ENCODE data around the gene RALGPS2.
"Not testable (repeated sequence)": the region's sequence is repeated elsewhere in the genome, so short reads cannot be mapped to it uniquely, and the experiment has no call there.

The RALGPS2 gene

GRCh38 chr1:178784131-178784536 lies 59.1 kb downstream of the RALGPS2 start:
- no peak for DNase-seq

GRCh38 chr1:178792394-178792793 lies 67.3 kb downstream of the RALGPS2 start:
- DNase-seq = no peak

DNA sequence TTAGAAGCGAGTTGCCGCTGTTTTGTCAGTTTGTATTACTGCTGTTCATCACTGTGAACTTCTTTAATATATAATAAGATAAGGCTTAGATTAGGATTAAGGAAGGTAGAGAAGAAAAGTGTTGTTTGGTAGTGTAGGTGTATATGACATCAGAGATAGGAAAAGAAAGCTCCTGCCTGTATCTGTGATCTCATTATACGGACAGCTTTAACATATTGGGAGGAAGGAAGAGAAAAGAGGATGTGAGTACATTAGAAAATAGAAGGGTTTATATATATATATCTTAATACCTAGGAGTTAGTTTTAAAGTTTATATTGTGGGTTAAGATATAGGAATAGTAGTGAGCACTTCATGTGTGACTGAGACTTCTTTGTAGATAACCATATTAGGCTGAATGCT lies 71.0 kb downstream of the RALGPS2 start:
- no peak for DNase-seq

DNA sequence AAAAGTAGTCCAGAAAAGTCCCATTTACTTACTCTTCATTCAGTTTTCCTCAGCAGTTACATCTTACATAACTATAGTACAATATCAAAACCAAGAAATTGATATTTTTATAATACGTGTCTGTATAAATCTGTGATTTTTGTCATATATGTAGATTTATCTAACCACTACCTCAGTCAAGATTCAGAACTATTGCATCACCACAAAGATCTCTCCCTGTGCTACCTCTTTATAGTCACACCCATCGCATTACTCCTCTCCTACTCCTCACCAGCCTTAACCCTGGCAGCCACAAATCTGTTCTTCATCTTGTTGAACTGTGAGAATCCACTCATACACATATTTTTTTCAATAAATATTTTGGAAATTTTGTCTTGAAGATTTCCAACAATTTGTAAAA lies 72.5 kb downstream of the RALGPS2 start:
- DNase-seq = no peak

DNA sequence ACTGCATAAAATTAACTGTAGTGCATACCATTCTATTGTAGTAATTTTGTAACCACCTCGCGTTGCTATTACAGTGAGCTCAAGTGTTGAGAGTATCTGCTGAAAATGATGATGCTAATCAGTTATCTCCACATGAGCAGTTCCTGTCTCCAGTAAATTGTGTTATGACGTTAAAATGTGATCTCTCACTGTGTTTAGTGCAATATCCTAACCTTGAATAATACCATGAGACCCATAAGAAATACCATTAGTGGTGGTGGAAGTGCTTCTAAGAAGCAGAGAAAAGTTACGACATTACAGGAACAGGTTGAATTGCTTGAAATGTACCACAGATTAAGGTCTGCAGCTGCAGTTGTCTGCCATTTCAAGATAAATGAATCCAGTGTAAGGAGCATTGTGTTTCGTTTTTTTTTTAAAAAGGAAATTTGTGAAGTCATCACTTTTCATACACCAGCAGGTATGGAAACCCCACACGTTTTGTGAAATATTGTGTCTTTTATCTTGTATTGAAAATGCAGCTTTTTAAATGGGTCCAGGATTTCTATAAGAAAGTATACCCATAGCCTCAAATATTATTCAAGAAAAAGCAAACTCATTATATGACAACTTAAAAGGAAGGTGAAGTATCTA lies 73.3 kb downstream of the RALGPS2 start:
- DNase-seq = no peak

GRCh38 chr1:178802873-178803272 lies 77.8 kb downstream of the RALGPS2 start:
- no peak for DNase-seq

DNA sequence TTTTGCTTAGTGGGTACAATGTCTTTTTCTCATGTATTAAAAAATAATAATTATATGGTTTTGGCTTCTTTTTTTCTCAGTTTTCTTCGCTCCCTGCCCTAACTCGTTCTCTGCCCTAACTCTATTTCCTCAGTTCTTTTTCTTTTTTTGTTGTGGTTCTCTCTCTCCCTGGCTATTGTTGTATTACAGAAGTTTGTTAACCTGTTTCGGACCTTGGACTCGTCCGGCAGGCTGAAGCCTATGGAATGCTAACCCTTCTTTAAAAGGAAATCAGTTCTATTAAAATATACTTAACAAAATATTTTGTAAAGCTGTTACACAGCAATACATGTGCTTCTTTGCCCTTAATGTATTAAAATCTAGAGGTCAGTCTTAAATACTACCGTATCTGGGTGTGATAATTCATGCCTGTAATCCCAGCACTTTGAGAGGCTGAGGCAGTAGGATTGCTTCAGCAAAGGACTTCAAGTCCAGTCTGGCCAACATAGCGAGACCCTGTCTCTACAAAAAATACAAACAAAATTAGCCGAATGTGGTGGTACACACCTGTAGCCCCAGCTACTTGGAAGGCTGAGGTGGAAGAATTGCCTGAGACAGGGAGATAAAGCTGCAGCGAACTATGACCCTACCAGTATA lies 81.7 kb downstream of the RALGPS2 start:
- DNase-seq = no peak

DNA sequence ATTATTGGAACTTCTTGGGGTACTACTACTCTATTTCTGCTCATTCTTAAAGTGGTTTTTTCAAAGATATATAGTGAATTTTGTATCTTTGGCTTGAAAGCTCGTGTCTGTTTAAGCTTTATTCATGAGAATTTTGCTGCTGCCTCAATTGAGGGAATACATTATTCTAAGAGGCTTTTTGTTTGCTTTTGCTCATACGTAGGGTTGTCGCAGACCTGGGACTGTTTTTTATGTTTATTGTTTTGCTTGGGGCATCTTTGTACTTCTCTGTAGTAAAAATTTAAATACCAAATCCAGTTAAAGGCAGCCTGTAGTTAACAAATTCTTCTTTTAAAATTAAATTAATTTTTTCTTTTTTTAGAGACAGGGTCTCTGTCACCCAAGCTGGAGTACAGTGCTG lies 83.5 kb downstream of the RALGPS2 start:
- no peak for DNase-seq

GRCh38 chr1:178810585-178810984 lies 85.5 kb downstream of the RALGPS2 start:
- DNase-seq = no peak

DNA sequence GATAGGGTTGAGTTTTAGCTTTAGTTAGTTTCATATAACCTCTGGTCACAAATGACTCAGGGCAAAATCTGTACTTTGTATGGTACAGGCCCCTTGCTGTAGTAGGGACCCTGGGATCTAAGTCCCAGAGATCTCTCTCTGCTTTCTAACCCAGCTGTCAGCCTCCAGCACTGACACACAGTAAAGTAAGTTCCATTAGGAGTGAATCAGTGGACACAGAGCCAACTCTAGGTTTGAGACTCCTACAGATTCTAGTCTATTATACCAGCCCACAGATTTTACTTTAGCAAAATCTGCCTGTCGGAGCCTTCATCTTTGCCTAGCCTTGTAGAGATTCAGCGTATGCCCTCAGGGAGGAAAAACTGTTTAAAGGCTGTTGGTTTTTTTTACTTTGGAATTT lies 93.4 kb downstream of the RALGPS2 start:
- no peak for DNase-seq

DNA sequence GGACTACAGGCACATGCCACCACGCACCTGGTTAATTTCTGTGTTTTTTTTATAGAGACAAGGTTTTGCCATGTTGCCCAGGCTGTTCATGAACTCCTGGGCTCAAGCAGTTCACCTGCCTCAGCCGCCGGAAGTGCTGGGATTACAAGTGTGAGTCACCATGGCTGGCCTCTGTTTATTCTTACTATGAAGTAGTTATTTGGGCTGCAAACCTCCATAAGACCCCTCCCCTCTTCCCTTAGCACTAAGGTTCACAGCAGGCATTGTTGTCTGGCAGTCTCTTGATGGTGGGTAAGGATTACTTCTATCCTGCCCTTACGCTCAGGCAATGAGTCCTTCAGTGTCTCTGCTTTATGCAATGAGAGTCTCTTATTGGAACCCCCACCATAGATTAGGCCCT lies 94.1 kb downstream of the RALGPS2 start:
- no peak for DNase-seq

GRCh38 chr1:178821134-178821866 lies 96.3 kb downstream of the RALGPS2 start:
- DNase-seq = no peak

DNA sequence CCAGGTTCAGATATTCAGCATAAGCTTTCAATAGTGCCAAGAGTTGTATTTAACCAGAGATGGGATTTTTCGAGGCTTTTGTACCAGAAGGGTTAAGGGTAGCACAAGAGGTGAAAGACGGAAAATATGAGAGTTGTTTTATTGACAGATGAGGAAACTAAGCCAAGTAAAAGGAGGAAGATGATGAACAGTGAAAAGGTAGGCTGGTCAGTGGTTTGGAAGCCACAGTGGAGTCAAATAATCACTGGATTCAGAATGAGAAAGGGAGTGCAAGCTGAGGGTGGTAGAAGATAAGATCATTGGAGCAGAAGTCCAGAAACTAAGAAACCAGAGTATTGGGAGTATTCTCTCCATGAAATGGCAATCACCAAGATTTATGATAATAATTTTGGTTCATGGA lies 100.1 kb downstream of the RALGPS2 start:
- no peak for DNase-seq

DNA sequence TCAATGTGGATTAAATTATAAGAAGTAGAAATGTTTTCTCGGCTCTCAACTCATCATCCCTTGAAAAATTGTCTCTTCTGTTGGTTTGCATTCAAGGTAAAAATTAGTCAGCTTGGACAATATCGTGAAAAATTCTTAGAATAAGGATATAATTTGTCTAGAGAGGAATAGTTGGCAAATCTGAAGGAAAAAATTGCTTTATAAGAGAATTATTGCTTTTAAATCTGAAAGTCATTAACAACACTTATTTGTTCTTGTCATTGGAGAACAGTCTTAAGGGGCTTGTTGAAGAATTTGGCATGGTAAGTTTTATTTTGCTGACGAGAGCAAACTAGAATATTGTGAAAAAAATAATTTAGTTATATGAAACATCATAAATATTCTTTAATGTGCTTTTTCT lies 119.4 kb downstream of the RALGPS2 start:
- no peak for DNase-seq

DNA sequence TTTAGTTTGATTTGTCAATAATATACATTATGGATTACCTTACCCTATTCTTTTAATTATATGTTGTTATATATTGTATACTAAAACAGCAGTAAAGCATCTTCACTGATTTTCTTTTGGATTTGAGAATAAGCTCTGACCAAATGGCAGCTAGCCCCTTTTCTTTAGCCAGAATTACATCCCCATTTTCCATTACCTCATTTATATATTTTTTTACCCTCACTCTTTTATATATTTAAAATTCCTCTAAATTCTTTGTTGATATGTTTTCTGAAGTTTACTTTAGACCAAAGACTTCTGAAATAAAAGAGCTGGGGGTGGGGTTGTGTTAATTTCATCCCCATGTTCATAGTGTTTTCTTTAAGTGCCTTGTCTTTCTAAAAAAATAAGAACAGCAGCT lies 121.3 kb downstream of the RALGPS2 start:
- no peak for DNase-seq

- DNase-seq = no peak
These were observed 122.4 kb downstream of the RALGPS2 start for GRCh38 chr1:178847396-178847849.

DNA sequence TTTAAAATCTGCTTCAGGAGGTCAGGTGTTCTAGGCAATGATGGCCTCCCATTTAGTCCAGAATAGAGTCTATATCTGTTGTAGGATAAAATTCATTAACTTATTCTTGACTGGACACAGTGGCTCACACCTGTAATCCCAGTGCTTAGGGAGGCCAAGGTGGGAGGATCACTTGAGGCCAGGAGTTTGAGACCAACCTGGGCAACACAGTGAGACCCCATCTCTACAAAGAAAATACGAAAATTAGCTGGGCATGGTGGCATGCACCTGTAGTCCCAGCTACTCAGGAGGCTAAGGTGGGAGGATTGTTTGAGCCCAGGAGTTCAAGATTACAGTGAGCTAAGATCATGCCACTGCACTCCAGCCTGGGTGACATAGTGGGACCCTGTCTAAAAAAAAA lies 122.9 kb downstream of the RALGPS2 start:
- DNase-seq = not testable (repeated sequence)

DNA sequence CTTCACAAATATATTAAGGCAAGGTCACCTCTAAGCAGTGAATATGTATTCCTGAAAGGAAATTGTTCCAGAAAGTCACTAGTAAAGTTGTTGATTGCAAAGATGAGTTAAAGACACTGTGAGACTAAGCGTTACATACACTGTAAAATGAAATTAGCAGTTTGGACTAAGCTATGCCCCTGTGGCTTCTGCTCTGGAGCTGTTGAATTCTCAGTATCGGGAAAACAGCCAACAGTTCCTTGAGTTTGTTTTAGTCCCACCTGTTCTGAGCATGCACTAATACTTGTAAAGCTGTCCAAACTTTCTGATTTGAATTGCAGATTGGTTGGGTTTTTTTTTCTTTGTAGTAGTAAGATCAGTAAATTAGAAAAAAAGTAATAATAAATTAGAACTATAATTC lies 124.9 kb downstream of the RALGPS2 start:
- no peak for DNase-seq

- DNase-seq = no peak
These were observed 132.1 kb downstream of the RALGPS2 start for GRCh38 chr1:178857126-178857525.

DNA sequence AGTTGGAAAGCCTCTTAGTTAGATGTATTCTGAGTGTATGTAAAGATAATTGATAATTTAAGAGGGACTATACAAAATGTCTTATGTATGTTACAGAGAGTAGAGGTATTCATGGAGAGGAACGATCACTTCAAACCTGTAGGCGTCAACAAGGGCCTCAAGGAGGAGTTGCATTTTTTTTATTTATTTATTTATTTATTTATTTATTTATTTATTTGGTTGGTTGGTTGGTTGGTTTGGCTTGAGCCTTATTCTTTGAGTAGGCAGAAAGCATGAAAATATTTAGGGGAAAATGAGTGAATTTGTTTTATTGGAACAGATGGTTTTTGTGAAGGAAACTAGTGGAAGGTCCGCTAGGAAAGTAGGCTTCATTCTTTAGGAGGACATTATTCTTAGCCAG lies 137.4 kb downstream of the RALGPS2 start:
- DNase-seq = no peak

DNA sequence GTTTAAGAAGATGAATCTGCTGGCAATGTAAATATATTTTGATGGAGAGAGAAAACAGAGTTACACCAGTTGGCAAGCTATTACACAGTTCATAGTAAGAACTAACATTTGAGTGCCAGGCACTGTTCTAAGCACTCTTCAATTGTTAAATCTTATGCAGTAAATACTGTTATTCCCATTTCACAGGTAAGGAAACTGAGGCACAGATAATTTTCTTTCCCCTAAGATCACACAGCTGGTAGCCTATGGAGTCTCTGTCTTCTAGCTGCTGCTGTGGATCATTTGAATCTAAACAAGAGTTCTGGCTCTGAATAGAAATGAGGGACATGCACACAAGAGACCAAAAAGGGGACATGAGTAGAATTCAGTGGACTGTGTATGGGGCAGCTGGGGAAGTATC lies 137.8 kb downstream of the RALGPS2 start:
- DNase-seq = no peak

- no peak for DNase-seq
These were observed 139.3 kb downstream of the RALGPS2 start for GRCh38 chr1:178864326-178864725.

DNA sequence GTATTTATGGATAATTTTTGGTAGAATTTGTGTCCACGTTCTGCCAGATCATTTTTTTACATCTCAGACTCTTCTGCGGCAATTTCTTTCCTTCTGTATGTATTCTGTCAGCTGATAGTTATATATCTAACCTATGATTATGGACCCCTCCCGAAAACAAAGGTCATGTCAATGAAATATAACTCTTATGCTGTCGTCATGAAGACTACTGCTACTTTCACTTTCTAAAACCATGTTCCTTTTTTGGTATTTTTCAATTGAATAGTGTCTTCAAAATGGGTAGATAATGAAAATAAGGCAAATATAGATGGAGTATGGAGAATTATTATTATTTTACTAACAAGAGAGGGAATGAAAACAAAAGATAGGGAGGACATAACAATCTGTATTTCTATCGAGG lies 142.6 kb downstream of the RALGPS2 start:
- no peak for DNase-seq

GRCh38 chr1:178868706-178869105 lies 143.7 kb downstream of the RALGPS2 start:
- DNase-seq = no peak
